Activated gamma-delta T cell treated with anti-CD3 and anti-CD28 coated beads, Interleukin-2, amount 50 U/mL, for 16 hours (primary cell): ENCODE data around the gene ERP29.
"Not testable (repeated sequence)": the region's sequence is repeated elsewhere in the genome, so short reads cannot be mapped to it uniquely, and the experiment has no call there.

Experiments used
- DNase-seq: peaks from one replicate; pipeline ENCODE4 v3.0.0-alpha.2; 2020; ENCODE audit warnings: low read depth

Gene ERP29

DNA sequence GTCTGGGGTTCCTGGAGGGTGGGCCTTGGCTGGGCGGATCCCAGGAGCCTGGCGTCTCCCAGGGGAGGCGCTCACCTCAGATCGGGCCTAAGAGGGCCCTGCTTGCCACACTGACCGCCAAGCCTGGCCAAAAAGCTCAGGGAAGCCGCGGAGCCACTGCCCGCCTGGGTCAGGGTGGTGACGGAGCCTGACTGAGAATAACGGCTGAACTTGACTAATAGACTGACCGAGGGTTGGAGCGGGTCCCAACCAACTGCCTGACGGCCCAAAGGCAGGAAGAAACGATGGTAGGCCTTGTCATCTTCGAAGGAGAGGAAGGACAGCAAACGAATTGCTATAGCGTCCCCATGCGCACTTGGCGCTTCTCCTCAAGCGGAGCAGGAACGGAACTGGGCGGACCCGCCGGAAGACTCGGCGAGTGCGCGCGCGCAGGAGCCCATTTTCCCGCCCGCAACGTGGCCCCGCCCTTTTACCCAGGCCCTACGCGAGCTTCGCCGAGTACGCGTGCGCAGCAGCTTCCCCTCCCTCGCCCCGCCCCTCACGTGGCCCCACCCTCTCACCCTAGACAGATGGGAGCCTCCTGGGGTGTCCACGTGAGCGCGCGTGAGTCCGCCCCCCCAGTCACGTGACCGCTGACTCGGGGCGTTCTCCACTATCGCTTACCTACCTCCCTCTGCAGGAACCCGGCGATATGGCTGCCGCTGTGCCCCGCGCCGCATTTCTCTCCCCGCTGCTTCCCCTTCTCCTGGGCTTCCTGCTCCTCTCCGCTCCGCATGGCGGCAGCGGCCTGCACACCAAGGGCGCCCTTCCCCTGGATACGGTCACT lies at the start of gene ERP29, which contains the start of gene TMEM116:
Gene ERP29 (plus strand): TSS at position 652 of the 826 bp plus-strand sequence. CDS start 40 bp downstream, at position 692.
Gene TMEM116 (minus strand): TSS at position 391 of the 826 bp plus-strand sequence. CDS start 7,895 bp downstream, outside the sequence.
- DNase-seq: peak; percentile 100

- DNase-seq: no peak
These were observed 48.3 kb upstream of the ERP29 start for GRCh38 chr12:111964935-111965334.

- DNase-seq: no peak
These were observed 41.4 kb upstream of the ERP29 start for GRCh38 chr12:111971800-111972199.

DNA sequence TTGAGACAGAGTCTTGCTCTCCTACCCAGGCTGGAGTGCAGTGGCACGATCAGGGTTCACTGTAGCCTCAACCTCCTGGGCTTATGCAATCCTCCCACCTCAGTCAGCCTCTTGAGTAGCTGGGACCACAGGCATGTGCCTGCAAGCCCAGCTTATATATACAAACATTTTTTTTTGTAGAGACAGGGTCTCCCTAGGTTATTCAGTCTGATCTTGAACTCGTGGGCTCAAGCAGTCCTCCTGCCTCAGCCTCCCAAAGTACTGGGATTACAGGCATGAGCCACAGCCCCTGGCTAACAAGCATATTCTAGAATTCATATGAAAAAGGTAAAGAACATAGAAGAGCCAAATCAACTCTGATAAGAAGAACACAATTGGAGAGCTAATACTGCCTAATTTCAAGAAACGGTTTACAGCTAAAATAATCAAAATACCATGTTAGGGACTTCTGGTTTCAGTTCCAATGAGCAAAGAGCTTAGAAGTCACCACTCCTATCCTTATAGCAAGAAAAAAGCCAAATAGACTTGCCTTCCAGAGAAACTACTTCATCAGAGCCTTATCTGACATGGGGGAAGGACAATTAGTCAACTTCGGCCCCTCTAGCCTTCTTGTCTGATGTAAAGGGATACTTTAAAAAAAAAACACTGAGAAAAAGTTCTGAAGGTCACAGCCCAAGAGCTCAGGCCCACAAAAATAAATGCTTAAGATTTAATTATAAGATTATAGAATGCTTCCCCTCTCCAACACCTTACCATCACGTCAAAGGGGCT lies 37.9 kb upstream of the ERP29 start:
- no peak for DNase-seq

- DNase-seq: no peak
These were observed 36.9 kb upstream of the ERP29 start for GRCh38 chr12:111976291-111976690.

DNA sequence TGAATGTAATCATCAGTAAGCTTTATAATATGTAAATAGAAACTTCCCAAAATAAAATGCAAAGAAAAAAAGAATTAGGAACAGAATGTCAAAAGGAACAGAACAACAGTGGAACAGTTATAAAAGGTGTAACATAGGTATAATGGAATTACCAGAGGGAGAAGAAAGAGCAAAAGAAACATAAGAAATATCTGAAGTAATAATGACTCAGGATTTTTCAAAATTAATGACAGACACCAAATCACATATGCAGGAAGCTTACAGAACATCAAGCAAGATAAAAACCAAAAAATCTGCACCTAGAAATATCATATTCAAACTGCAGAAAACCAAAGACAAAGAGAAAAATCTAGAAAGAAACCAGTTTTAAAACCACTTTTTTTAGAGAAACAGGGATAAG lies 36.4 kb upstream of the ERP29 start:
- DNase-seq: no peak

- no peak for DNase-seq
These were observed 34.7 kb upstream of the ERP29 start for GRCh38 chr12:111978545-111978944.

DNA sequence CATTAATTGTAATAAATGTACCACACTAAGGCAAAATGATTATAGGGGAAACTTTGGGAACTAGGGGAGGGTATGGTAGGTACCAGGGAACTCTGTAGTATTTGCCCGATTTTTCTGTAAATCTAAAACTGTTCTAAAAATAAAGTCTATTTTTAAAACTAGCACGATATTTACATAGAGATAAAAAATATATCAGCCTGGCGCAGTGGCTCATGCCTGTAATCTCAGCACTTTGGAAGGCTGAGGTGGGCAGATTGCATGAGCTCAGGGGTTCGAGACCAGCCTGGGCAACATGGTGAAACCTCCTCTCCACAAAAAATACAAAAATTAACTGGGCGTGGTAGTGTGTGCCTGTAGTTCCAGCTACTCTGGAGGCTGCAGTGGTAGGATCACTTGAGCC lies 32.6 kb upstream of the ERP29 start:
- DNase-seq: no peak

DNA sequence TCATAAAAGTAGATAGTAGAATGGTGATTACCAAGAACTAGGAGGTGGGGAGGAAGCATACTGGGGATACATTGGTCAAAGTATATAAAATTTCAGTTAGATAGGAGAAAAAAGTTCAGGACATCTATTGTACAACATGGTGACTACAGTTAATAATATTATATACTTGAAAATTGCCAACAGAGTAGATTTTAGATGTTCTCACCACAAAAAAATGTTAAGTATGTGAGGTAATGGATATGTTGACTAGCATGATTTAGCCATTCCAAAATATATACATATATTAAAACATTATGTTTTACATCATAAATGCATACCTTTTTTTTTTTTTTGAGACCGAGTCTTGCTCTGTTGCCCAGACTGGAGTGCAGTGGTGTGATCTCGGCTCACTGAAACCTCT lies 31.2 kb upstream of the ERP29 start:
- DNase-seq: no peak

DNA sequence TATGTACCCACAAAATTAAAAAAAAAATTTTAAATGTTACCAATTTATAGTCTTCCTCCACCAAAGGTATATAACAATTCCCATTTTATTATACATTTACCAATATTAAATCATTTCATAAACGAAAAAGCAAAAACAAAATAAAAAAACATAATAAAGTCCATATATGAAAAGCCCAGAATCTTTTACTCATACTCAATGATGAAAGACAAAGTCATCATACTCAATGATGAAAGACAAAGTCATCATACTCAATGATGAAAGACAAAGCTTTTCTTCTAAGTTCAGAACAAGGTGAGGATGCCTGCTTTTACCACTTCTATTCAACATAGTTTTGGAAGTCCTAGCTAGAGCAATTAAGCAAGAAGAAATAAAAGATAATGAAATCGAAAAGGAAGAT lies 28.4 kb upstream of the ERP29 start:
- DNase-seq: no peak

- DNase-seq: no peak
These were observed 21.7 kb upstream of the ERP29 start for GRCh38 chr12:111991535-111991934.

DNA sequence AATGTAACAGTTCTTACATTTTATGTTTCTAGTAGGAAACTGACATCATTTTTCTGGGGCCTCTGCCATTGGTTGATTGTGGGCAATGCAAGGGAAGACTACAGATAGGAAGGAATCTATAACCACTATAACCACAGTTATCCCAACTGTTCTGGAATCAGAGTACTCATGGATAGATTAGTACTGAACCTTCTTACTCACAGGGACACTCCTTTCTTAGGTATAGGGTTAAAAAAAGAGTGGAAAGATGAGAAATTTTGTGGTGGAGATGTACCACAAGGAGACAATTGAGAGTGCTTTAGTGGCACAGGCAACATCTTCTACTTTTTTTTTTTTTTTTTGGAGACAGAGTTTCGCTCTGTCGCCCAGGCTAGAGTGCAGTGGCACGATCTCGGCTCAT lies 21.3 kb upstream of the ERP29 start:
- no peak for DNase-seq

DNA sequence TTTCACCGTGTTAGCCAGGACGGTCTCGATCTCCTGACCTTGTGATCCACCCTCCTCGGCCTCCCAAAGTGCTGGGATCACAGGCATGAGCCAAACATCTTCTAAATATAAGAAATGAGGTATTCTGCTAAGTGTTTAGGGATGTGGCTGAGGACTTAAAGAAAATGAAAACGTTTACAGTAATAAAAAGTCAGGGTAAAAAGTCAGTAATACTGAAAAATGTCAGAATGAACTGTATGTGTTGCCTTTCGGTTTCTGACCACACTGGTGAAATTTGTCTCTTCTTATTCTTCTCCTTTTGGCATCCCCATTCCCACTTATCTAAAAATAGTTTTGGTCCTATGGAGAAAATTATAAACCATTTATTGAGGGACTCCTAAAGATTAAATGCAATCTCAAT lies 20.8 kb upstream of the ERP29 start:
- DNase-seq: no peak

DNA sequence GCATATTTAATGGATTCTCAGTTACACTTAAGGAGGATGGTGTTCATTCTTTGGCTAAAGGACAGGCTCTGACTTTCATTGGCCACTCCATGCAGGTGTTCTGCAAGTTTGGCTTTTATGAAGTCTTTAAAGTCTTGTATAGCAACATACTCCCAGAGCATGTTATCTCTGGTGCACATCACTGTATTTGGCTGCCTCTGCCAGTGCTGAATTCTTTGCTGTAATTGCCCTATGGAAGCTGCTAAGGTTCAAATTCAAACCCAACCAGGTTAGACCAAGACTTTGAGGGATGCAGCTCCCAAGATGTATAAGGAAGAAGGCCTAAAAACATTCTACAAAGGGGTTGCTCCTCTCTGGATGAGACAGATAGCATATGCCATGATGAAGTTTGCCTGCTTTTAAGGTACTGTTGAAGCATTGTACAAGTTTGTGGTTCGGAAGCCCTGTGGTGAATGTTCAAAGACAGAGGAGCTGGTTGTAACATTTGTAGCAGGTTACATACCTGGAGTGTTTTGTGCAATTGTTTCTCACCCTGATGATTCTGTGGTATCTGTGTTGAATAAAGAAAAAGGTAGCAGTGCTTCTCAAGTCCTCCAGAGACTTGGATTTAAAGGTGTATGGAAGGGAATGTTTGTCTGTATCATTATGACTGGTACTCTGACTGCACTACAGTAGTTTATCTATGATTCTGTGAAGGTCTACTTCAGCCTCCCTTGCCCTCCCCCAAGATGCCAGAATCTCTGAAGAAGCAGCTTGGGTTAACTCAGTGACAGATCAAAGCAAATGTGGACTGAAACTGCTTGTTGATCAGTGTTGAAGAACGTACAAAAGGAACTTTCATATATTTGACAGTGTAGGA lies 19.7 kb upstream of the ERP29 start:
- no peak for DNase-seq

GRCh38 chr12:111994211-111995111 lies 18.8 kb upstream of the ERP29 start:
- DNase-seq: not testable (repeated sequence)

DNA sequence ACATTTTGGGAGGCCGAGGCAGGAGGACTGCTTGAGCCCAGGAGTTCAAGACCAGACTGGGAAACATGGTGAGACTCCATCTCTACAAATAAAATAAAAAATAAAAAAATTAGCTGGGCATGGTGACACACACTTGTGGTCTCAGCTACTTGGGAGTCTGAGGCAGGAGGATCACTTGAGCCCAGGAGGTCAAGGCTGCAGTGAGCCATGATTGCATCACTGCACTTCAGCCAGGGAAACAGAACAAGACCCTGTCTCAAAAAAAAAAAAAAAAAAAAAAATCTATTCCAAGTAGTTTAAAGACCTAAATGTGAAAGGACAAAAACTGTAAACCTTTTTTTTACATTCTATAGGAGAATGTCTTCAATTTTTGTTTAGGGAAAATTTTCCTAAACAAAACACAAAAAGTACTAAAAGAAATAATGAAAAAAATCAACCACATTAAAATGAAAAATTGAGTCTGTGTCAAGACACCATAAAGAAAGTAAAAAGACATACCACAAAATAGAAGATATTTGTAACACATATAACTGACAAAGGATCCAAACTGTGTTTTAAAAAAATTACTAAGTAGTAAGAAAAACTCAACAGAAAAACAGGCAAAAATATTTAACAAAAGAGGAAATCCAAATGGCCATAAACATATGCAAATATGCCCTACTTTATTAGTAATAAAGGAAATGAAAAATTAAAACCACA lies 17.3 kb upstream of the ERP29 start:
- DNase-seq: no peak

GRCh38 chr12:111997300-111997699 lies 15.9 kb upstream of the ERP29 start:
- DNase-seq: no peak

DNA sequence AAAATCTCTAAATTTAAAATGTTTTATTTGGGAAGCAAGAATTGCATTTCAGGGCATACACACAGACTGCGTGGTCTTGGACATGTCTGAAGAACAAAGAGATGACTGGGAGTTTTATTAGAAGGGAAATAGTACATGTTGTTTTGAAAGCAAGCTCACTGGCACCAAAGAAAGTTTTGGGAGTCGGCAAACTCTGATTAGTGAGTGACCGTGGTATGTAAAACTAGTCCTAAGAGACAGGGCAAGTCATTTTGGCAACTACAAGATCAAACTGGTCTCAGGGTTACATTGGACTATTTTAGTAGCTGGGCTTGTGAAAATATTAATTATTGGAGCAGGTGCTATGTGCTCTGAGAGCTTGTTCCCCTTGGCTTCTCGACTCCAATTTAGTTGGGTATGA lies 15.2 kb upstream of the ERP29 start:
- no peak for DNase-seq

DNA sequence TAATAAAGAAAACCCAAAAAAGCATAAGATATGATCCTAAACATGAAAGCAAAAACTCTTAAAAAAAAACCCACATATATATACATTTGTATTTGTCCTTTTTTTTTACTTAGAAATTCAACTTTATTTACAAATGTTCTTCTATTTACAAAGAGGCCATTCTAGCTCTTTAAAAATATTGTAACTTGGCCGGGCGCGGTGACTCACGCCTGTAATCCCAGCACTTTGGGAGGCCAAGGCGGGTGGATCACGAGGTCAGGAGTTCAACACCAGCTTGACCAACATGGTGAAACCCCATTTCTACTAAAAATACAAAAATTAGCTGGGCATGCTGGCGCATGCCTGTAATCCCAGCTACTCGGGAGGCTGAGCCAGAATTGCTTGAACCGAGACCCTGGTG lies 14.1 kb upstream of the ERP29 start:
- not testable (repeated sequence) for DNase-seq

DNA sequence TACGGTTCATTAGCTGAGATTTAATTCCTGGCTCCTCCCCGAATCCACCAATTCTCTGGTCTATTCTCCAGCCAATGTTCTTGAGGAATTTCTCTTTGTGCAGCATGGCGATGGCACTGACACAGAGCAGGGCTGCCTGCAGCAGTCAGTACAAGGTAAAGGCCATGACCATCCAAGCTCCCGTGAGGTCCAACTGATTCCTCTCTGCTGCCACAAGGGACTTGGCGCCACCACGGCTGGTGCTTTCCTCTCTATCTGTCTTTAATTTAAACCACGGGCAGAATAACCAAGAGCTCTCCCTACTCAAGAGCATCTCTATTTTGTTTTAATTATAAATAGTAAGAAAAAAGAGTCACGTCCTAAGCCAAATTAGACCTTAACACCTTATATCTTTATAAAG lies 12.4 kb upstream of the ERP29 start:
- DNase-seq: no peak

- DNase-seq: no peak
These were observed 11.7 kb upstream of the ERP29 start for GRCh38 chr12:112001576-112001975.
